NCI-H226 (cell line): ENCODE measurements around the gene SUGCT.

Source experiments
- DNase-seq: peaks from one replicate; pipeline ENCODE4 v3.0.0-alpha.2; 2015

SUGCT gene

DNA sequence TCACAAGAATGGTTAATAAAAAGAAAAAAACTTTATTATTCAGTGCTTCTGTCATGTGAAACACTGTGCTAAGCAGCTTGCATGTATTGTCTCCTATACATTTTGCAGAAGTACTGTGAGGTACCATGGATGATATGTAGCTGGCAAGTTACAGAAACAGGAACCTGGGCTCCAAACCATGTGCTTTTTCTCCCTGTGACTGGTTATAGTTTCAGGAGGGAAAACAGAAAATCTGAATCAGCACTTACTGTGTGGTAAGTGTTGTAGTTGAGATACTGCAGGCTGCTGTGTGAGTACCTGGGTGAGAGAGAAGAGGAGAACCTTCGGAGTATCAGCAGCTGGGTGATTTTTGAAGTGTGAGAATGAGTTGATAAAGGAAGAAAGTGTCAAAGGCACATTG, 285.0 kb downstream of the SUGCT start:
- no peak for DNase-seq

DNA sequence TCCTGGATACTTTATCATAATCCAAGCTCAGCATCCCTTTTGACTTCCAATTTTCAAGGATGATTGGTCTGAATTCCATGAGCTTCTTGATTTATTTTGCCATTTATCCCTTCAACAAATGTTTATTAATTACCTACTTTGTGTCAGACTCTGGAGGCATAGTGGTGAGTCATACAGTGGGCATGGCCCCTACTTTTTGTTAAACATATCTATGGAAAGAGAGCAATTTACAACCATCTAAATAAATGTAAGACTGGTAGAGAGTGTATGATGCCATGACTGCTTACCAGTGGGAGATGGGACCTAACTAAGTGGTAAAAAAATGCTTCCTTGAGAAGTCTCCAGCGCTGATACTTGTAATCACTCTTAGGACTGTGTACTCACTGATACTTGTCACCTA, 286.6 kb downstream of the SUGCT start:
- no peak for DNase-seq

DNA sequence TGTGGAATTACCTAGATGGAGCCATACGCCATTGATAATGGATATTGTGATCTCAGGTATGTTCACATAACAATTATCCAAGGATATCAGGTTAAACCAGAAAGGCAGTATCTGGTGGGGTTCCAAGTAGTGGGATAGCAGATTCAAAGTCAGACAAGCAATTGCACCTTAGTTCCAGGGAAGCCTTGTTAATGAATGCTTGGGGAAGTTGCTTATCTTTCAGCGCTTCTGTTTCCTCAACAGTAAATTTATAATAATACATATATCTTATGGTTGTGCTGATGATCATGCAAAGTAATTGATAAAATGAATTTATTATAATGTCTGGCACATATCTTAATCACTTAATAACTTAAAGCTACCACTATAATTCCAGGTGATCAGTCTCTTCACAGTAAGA, 290.9 kb downstream of the SUGCT start:
- DNase-seq: no peak

DNA sequence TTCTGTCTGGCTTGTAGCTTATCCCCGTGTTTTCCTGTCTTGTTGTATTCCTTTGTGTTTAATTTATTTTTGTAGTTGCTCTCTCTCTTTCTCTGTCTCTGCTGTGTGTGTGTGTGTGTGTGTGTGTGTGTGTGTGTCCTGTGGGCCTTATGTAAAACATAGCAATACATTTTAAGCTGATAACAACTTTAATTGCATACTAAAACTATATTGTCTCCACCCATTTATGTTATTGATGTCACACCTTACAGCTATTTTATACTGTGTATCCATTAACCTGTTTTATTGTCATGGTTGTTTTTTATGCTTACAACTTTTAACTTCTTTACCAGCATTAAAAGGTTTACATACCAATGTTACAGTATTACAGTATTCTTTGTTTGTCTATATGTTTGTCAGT, 293.6 kb downstream of the SUGCT start:
- DNase-seq: no peak

DNA sequence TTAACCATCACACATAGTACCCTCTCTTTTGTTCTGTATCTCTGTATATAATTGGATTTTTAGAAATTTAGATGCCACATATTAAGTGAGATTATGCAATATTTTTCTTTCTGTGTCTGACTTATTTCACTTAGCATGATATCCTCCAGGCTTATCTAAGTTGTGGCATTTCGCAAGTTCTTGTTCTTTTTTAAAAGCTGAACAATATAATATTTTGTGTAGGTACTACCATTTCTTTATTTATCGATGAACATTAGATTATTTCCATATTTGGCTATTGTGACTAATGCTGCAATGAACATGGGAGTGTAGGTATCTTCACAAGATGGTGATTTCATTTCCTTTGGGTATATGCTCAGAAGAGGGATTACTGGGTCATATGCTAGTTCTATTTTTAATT, 295.0 kb downstream of the SUGCT start:
- peak; percentile 65 for DNase-seq

DNA sequence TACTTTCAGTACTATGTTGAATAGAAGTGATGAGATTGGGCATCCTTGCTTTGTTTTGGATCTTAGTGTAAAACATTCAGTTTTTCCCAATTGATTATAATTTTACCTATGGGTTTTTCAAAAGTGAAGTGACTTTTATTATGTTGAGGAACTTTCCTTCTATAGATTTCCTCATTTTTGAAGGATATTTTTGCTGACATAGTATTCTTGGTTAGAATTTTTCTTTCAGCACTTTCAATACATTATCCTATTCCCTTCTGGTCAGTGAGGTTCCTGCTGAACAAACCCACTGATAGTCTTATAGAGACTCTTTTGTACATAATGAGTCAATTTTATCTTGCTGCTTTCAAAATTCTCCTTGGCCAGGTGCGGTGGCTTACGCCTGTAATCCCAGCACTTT, 297.2 kb downstream of the SUGCT start:
- no peak for DNase-seq

DNA sequence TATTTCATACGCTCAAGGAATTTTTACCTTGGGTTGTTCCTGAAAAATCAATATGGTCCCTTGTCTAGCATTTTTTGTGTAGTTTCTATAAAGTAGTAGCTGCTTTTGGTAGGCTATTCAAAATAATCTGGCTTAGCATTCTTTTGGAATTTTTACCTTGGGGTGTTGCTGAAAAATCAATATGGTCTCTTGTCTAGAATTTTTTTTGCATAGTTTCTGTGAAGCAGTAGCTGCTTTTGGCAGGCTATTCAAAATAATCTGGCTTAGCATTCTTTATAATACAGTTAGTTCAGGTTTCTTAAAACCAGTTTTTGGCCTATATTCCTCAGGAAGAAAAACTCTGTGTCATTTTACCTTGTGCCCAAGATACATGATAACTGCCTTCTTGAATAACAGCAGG, 301.9 kb downstream of the SUGCT start:
- DNase-seq: no peak

DNA sequence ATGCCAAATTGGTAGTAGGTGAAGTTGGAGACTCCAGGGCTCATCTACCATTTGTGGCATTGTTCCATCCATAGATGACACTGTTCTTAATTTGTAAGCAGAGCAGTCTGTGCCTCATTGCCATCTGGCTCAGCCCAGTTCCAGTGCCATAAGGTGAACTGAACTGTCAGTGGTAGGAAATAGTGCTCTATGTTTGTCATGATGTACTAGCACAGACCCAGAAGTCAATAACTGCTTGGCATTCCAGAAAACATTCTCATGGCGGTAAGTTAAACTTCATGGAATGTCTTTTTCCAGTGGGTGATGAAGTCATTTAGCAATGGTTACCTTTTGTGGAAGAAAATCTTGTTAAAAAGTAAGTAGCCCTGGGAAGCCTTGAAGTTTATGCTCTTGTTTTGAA, 302.7 kb downstream of the SUGCT start:
- peak; percentile 97 for DNase-seq

DNA sequence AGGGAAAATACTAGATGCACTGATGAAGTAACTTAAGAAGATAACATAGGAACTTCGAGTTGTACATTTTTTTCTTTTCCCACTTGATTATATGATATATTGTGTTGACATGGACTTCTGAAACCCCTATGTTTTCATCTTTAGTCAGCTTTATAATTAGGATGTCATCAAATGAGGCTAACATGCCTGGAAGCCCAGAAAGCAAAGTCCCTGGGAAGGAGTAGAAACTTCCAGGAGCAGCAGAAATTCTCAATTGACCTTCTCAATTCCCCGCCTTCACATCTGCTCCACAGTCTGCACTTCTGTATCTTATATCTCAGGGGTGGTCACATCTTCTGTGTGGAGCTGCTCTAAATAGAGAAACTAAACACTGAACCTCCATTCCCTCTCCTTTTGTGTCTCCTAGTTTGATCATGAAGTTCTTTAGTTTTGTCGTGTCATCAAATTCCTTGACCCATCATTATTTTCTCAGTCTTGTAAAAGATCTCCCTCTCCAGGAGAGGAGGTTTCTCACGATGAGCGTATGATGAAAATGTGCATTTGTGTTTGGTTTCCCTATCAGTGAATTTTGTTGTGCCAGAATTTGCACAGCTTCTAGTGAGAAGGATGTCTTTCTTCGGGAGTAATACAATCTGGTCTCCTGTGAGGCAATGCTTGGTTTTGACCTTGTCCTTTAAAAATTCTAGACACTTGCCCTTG, 303.3 kb downstream of the SUGCT start:
- peak; percentile 23 for DNase-seq

DNA sequence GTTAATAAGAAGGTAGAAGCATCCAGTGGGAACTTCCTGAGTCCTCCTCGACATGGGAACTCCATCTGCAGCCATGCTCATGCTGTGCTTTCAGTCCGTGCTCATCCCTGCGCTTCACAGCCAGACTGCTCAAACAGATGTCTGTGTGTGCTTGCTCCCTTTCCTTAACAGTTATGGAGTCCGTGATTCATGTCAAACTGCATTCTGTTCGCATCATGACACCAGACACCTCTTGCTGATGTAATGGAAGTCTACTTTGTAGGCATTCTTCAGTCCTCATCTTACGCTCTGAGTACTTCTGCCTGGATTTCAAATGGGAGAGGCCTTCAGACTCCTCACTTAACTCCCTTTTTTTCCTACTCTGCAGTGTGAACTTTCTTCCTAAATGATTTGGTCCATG, 304.9 kb downstream of the SUGCT start:
- no peak for DNase-seq

DNA sequence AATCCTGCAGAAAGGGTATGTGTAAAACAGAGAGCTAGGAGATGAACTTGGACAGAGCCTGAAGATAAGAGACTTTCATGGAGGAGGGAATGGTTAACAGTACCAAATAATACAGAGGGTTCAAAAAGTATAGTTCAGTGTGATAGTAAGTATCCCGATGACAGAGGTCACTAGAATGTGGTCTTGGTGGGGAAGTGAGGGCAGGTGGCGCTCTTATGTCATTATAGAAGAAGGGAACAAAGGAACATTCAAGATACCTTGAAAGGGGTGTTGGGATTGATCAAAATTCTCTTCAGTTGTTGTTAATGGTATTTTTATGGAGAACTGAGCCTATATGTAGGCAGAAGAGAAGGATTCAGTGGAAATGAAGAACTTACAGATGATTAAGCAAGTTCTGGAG, 312.5 kb downstream of the SUGCT start:
- no peak for DNase-seq

DNA sequence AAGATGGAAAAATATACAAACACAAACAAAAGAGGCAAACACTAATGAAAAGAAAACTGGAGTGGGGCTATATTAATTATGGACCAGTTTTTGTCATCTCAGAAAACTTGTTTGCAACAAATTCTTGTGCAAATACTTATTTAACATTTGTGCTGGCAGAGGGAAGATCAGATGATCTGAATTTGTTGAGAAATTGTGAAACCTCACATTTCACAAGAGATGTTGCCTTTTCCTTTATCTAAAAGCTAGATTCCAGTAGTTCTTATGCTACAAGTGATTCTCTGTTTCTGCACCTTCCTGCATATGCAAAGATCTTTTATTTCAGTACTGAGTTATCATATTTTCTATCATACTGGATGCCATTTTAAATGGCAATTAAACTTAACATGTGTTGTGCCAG, 320.7 kb downstream of the SUGCT start:
- peak; percentile 18 for DNase-seq

DNA sequence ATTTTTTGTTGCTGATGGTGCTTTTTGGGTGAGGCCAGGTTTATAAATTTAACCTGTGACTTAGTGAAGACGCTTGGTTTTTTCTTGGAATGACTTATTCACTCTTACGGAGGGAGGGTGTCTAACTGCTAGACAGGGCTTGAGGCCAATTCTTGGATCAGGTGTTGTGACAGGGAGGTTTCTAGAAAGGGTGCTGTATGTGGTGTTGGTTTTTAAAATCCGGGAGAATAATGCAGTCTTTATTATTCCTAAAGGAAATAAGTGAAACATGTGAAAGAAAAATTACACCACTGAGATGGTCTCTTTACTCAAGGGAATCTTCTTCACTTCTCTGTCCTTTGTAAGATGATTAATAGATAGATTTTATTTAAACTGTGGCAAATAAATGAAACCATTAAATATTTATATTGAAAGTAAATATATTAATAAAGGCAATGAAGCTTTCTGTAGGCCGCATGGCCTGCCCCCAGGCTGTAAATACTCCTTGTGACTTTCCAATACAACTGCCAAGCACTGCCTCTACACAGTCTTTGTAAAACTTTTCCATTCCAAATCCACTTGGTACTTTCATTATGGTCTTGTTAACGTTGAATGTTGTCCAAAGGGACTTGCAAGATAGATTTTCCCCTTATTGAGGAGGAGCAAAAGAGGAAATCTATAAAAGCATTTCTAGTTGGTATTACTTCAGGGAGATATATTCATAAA, 323.1 kb downstream of the SUGCT start:
- no peak for DNase-seq

DNA sequence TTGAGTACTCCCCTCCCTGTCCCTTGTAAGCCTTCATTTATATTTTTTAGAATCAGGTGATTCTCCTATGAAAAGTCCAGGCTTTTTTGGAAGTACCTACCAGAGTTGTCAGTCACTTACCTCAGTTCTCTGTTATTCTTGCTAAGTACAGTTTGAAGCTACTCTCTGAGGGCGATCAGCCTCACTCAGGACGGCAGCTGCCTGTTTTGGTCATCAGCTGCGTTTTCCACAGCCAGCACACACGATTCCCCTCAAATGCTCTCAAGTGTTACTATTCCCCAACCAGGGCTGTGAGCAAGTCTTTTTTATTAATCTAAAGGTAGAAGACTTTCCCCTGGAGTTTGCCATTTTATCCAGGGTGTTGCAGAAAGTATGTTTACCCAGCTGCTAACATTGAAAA, 328.6 kb downstream of the SUGCT start:
- DNase-seq: no peak

DNA sequence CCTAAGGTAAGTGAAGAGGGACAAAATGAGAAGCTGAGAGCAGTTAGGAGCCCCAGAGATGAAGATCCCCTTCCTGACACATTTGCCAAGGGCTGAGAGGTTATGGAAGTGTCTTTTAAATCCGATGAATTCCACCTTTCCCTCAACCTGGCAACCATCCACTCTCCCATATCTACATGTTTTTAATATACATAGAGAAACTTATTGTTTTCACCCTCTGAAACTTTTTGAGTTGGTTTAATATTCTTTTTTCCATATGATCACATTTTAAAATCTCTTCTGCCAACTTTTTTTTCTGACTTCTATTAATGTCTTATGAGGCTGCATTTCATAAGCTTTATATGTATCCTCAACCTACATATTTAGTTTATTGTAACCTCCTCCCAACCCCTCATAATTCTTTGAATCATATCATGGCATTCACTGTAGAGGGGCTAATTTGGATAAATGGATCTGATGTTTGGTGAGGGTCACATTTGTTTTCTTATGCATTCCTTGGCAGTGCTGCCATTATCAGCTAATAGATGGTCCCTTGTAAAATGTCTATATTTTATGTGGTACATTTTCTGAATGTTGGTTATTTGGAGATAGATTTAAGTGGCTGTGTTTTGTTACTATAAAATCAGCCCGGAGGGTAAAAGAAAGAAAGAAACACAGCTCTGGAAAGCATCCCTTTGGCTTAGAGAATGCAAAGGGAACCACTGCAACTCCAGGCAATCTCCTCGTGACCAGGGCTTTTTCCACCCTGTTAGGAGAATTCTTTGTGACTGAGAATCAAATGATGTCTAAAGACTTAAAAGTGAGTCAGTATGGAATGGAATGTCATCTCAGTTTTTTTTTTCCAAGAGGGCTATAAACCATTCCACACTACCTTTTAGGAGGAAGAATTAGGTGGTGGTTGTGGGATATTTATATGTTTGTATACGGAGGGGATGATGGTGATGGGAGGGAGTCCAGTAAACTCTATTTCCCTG, 334.4 kb downstream of the SUGCT start:
- DNase-seq: peak; percentile 70

DNA sequence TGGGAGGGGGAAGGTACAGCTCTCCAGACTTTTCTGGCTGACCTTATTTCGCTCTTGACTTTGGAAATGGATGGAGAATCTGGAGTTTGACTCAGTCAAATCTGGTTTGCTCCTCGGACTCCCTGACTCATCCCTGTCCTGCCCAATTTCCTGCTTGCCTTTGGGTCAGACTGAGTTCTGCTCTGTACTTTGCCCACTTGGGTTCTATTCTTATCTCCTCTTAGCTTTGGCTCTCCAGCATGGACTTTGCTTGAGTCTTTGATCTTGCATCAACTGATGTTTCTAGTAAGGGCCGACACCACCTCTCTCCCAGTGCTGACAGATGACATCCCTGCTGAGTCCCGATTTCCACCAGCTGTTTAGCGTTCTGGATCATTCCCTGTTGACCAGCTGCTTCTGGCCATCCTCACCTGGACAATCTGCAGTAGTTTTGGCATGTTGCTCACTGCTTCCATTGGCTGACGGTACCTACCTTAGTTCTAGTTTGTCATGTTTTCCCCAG, 335.3 kb downstream of the SUGCT start:
- peak; percentile 25 for DNase-seq

DNA sequence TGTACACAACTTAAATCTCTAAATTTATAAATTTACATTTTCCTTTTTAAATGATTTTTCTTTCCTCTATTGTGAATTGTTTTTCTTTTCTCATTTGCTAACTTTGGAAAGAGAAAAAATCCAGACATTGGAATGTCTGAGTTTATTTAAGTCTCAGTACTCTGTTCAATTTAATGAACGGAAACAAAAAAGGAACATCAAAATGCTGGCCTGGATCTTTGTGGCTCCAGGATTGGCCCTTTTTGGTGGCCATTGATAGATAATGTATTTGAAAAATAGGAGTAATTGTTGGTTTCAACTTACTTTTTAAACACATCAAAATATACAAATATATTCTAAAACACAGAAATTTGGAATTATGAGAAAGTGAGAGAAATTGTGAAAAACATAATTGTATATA, 336.0 kb downstream of the SUGCT start:
- no peak for DNase-seq

DNA sequence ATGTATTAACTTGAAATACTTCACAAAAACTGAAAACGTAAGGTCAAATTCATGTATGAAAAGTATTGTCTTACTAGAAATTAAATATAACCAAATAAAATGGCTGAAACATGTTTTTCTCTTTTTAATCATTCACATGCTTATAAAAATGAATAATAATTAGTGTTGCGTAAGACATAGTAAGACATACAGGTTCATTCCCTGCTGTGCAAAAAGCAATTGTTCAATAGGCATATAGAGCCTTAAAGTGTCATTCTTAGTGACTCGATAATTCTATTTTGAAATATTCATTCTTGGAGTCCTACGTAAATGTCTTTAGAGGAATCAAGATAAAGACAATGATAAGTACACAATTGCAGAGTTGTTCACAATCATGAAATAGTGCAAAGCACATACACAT, 337.1 kb downstream of the SUGCT start:
- no peak for DNase-seq

DNA sequence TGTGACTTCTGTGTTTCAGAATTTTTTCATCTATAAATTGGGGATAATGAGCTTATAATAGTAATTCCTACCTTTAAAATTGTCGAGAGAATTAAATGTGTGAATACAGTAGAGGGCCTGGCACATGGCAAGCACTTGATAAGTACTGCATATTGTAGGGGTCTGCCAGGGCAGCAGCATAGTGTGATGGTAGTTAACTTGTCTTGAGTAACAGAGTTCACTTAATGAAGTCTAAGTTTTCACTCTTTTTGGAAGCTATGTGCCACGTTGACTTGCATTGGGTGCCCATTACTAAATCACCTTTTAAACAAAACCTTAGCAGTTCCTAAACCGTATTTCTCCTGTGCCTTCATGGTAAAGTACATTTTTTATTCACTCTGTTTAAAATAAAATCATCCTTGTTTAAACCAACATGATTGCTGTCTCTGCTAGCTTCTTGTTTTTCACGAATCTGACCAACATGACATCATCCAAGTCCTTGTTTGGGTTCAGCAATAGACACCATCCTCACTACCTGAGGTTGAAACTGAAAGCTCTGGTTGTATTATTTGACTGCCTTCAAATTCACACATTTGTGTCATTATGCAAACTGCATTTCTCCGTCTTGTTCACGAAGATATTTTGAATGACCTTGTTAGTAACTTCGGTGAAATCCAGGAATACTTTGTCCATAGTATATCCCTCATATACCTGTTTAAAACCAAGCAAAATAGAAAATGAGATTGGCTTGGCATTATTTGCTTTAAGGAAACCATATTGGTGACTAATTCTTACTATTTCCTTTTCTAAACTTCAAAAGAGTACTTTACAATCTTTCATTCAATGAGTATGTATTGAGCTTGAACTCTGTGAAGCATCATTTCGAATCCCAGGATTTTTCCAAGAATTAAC, 340.2 kb downstream of the SUGCT start:
- DNase-seq: no peak

DNA sequence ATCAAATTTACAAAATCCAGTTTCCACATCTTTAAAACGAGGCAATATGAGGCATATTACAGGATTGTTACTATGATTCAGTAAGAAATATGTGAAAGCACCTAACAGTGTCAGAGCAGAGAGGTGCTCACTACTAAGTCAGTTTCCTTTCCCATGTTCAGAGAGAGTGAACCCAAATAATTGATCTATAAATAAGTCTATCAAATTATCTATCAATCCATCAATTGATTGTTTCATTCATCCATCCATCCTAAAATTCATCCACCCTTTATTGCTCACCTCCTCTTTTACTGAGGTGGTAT, 340.8 kb downstream of the SUGCT start:
- DNase-seq: no peak

DNA sequence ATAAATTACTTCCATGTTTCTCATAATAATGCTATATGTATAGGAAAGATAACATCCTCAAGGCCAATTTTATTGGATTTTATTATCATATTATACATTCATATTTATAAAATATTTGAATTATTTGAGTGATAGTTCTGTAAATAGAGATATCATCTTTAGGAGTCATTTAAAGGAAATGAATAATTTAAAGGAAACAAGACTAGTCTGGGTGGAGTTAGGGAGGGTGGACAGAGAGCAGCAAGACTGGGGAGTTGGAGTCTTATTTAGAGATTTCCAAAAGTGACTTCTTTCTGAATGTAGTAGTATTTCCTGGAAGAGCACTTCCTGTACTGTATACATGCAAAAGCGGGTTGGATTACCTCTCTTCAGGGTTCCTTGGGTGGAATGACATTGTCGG, 342.3 kb downstream of the SUGCT start:
- DNase-seq: no peak

DNA sequence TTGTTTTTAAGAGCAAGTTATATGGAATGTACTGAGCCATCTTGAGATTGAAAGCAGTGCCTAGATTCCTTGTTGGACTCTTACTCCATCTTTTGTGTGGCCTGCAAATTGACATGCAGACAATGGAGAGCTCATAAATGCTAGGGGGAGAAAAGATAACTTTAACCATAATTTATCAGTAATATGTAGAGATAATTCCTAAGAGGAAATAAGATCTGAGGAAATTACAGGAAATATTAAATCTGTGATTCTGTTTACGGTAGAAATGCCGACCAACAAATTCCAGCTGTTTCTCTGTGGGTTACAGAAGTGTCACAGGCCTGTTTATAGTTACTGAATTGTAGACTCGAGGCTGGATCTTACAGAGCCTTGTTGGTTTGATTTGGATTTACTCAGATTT, 348.0 kb downstream of the SUGCT start:
- no peak for DNase-seq

DNA sequence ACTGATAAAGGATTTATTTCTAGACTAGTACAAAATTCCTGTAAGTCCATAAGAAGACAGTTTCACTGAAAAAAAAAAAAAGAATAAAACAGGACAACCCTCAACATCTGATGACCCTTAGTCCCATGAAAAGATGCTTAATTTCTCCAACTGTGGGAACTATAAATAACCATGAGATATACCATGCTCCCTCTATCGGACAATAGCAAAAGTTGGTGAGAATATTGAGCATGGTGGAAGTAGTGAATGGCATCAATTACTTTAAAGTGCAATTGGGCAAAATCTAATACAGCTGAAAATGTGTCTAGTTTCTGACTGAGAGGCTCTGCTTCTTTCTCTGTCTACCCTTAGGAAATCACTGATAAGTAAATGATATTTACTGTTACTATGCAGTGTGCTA, 348.8 kb downstream of the SUGCT start:
- no peak for DNase-seq
